Esophagus (tissue), 2 donors: ENCODE measurements around the gene ATRNL1. TPM values are rescaled to one million over a fixed set of nuclear protein-coding genes. Genes with fewer than 3 reads are reported as not detected.
"Not testable (repeated sequence)": the region's sequence is repeated elsewhere in the genome, so short reads cannot be mapped to it uniquely, and the experiment has no call there.

Experiments used
- H3K27ac ChIP-seq, 2 donors: one replicate each; pipeline ENCODE4 v1.5.1; 2013; ENCODE audit warnings: low read depth in 2 of 2, mild to moderate bottlenecking in 2 of 2, inconsistent platforms in 1 of 2, low read length in 1 of 2, moderate library complexity in 1 of 2
- H3K27me3 ChIP-seq, 2 donors: one replicate each; pipeline ENCODE4 v1.6.1; 2013; ENCODE audit warnings: low read length in 2 of 2, control low read depth in 1 of 2, mild to moderate bottlenecking in 1 of 2; ENCODE audit not compliant: insufficient read depth in 2 of 2, control insufficient read depth in 1 of 2
- H3K36me3 ChIP-seq, 2 donors: one replicate each; pipeline ENCODE4 v1.6.1; 2013; ENCODE audit warnings: low read length in 1 of 2; ENCODE audit not compliant: control insufficient read depth in 2 of 2, insufficient read depth in 2 of 2
- H3K4me1 ChIP-seq, 2 donors: one replicate each; pipeline ENCODE4 v1.6.1; 2013; ENCODE audit warnings: low read length in 1 of 2; ENCODE audit not compliant: control insufficient read depth in 2 of 2, insufficient read depth in 2 of 2
- H3K4me3 ChIP-seq, 2 donors: one replicate each; pipeline ENCODE4 v1.5.1; 2013; ENCODE audit warnings: low read length in 2 of 2, mild to moderate bottlenecking in 2 of 2, low read depth in 1 of 2, moderate library complexity in 1 of 2
- H3K9me3 ChIP-seq, 2 donors: one replicate each; pipeline ENCODE4 v1.6.1; 2013; ENCODE audit warnings: mild to moderate bottlenecking in 2 of 2, low read depth in 1 of 2, low read length in 1 of 2, moderate library complexity in 1 of 2; ENCODE audit not compliant: control insufficient read depth in 2 of 2, insufficient read depth in 1 of 2
- WGBS, 2 donors: extraction: QIAGEN DNeasy Blood & Tissue Kit; methylation state at CpG; one replicate each; pipeline ENCODE4 v1.1.7; 2013; 5-methylcytosine and 5-hydroxymethylcytosine counted together
- polyA plus RNA-seq, 2 donors: library from polyadenylated mRNA; stranded (reverse); fragments of 200-250 nt; gene quantifications; one replicate each; pipeline ENCODE4 v1.2.3, GENCODE V29; 2013
- donor health status: healthy with polysubstance abuse.
- donor health status: Bipolar disorder and iron deficiency.

Gene ATRNL1
- polyA plus RNA-seq, 2 donors, result 0.20 to 0.39 TPM

DNA sequence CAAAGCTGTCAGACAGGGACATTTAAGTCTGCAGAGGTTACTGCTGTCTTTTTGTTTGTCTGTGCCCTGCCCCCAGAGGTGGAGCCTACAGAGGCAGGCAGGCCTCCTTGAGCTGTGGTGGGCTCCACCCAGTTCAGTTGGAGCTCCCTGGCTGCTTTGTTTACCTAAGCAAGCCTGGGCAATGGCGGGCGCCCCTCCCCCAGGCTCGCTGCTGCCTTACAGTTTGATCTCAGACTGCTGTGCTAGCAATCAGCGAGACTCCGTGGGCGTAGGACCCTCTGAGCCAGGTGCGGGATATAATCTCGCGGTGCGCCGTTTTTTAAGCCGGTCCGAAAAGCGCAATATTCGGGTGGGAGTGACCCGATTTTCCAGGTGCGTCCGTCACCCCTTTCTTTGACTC lies 274.8 kb downstream of the ATRNL1 start:
- not testable (repeated sequence) for H3K27me3 ChIP-seq, H3K4me1 ChIP-seq, H3K27ac ChIP-seq, H3K4me3 ChIP-seq, H3K9me3 ChIP-seq, H3K36me3 ChIP-seq
- 88 to 91% methylated on average over 14 to 18 of the region's 18 CpGs for WGBS, 2 donors

DNA sequence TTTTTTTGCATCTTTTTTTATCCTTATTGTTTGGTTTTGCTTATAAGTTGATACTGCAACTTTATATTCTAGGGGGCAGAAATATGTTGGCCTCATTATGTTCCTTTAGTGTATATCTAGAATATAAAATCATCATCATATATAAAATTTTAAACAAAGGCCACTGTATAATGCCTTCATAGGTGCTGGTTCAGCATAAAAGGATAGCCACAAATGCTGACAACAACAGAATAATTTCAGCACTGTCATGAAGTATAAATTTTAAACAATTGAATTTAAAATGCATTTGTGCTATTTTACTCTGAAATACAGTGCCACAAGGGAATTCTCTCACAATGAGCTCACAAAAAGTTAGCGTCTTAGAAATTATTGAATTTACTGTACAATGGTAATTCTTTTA lies 285.9 kb downstream of the ATRNL1 start:
- Histone ChIP-seq H3K4me3 (no peak overlapping the region), H3K9me3 (peaks cover 0 to 2% of the 10 kb centered on the region in 2 donors), H3K27ac (no peak overlapping the region), H3K36me3 (no peaks in the 10 kb centered on the region), H3K4me1 (no peaks in the 10 kb centered on the region), H3K27me3 (no peaks in the 10 kb centered on the region)
- 93 to 94% methylated on average over 1 of the region's 1 CpG for WGBS, 2 donors

DNA sequence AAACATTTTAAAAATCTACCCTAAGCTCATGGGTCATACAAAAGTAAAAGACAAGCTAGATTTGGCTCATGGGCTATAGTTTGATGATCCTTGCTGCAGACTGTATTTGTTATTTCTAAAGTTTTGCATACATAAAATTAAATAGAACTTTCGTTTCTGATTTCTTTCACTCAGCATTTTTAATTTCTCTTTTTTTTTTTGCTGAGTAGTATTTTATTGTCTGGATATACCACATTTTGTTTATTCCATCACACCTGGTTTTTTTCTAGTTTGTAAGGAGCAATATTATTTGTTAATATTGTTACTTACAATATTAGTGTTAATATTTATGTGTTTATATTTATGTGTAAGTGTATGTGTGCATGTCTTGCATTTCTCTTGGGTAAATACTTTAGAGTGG lies 291.5 kb downstream of the ATRNL1 start:
- Histone ChIP-seq H3K27me3 (no peaks in the 10 kb centered on the region), H3K27ac (no peak overlapping the region), H3K4me1 (no peaks in the 10 kb centered on the region), H3K9me3 (no peaks in the 10 kb centered on the region), H3K4me3 (no peak overlapping the region), H3K36me3 (no peaks in the 10 kb centered on the region)
- WGBS, 2 donors, result 76 to 87% methylated on average over 1 of the region's 1 CpG

DNA sequence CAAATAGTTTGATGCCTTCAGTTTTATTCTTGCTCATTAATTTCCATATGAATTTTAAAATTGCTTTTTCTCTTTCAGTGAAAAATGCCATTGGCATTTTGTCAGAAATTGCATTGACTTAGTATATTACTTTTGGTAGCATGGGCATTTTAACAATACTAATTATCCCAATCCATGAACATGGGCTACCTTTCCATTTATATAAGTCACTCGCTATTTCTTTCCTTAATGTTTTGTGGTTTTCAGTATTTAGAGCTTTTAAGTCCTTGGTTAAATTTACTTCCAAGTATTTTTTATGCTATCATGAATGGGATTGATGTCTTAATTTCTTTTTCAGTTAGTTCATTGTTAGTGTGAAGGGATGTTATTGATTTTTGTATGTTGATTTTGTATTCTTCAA lies 297.4 kb downstream of the ATRNL1 start:
- Histone ChIP-seq H3K27me3 (no peaks in the 10 kb centered on the region), H3K4me3 (no peak overlapping the region), H3K9me3 (no peaks in the 10 kb centered on the region), H3K36me3 (no peaks in the 10 kb centered on the region), H3K4me1 (no peaks in the 10 kb centered on the region), H3K27ac (no peak overlapping the region)
- WGBS, 2 donors, result 86% methylated on average over 1 of the region's 1 CpG

DNA sequence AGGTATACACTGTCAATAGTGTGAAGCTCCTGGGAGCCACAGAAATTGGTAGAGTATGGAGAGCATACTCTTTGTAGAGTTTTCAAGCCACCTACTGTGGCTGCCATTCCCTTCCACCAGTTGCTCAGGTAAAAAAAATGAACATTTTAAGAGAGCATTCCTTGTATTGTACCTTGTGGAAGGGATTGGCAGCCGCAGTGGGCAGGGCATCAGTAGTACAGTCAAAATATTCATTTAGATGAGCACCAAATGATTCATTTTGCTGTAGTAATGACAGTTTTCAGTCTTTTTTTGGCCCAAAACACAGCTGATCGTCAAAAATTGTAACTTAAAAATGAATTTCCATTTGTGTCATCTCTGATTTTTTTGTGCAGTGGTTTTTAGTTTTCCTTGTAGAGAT lies 304.9 kb downstream of the ATRNL1 start:
- Histone ChIP-seq H3K4me1 (no peaks in the 10 kb centered on the region), H3K27ac (no peak overlapping the region), H3K36me3 (no peaks in the 10 kb centered on the region), H3K27me3 (no peaks in the 10 kb centered on the region), H3K9me3 (no peaks in the 10 kb centered on the region), H3K4me3 (no peak overlapping the region)
- 86 to 88% methylated on average over 2 of the region's 2 CpGs for WGBS, 2 donors

DNA sequence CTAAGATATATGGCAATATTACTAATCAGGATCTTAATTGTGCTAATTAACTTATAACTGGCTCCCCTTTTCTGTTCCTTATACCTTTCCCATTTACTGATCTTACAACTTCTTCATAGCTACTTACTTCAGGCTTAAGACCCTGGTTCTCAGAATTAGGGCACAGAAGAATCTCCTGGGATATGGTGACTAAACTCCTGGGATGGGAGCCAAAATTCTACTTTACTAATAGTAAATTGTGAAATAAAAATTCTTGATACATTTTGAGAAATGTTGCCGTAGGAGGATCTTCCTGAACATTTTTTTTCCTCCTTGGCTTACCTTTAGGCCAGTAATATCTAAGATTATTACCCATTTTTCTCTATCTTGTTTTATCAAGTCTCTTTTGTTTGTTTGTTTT lies 309.5 kb downstream of the ATRNL1 start:
- Histone ChIP-seq H3K9me3 (no peaks in the 10 kb centered on the region), H3K27ac (no peak overlapping the region), H3K27me3 (no peaks in the 10 kb centered on the region), H3K4me1 (no peaks in the 10 kb centered on the region), H3K36me3 (no peaks in the 10 kb centered on the region), H3K4me3 (no peak overlapping the region)
- 18 to 33% methylated on average over 1 of the region's 1 CpG for WGBS, 2 donors

DNA sequence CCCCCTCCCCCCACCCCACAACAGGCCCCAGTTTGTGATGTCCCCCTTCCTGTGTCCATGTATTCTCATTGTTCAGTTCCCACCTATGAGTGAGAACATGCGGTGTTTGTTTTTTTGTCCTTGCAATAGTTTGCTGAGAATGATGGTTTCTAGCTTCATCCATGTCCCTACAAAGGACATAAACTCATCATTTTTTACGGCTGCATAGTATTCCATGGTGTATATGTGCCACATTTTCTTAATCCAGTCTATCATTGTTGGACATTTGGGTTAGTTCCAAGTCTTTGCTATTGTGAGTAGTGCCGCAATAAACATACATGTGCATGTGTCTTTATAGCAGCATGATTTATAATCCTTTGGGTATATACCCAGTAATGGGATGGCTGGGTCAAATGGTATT lies 312.7 kb downstream of the ATRNL1 start:
- H3K4me1 ChIP-seq, H3K9me3 ChIP-seq, H3K27me3 ChIP-seq, H3K36me3 ChIP-seq, H3K4me3 ChIP-seq, H3K27ac ChIP-seq: not testable (repeated sequence)
- 72 to 90% methylated on average over 3 of the region's 3 CpGs for WGBS, 2 donors

DNA sequence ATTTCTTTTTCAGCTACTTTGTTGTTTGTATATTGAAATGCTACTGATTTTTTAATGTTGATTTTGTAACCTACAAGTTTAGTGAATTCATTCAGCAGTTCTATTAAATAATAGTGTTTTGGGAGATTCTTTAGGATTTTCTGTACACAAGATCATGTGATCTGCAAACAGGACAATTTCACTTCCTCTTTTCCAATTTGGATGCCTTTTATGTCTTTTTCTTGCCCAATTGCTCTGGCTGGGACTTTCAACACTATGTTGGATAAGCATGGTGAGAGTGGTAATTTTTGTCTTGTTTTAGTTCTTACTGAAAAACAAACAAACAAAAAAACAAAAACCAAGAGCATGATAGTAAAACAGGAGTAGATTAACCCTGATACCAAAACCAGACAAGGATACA lies 316.2 kb downstream of the ATRNL1 start:
- Histone ChIP-seq H3K27me3 (no peaks in the 10 kb centered on the region), H3K9me3 (no peaks in the 10 kb centered on the region), H3K27ac (no peak overlapping the region), H3K4me3 (no peak overlapping the region), H3K36me3 (no peaks in the 10 kb centered on the region), H3K4me1 (no peaks in the 10 kb centered on the region)

DNA sequence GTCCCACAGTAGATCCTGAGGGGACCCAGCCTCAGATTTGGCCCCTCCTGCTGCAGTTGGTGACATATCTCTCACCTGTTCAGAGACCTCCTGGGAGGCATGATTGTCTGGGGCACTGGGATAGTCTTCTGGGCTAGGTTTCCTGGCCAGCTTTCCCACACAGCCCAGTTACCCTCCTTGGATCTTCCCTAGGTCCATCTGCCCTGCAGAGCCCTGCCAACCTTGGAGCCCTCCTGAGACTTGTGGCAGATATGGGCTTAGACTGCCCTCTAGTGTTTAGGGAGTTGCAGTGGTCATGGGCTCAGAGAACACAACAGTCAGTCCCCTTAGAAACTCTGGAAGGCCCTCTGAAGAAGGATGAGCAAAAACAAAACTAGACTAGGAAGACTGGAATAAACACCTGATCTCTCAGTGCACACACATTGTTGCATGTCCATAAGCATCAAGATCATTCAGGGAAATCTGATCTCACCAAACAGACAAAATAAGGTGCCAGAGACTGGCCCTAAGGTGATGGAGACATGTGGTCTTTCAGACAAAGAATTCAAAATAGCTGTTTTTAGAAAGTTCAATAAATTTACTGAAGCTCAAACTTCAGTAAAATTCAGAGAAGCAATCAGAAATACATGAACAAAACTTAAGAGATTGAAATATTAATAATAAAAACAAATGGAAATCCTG lies 324.6 kb downstream of the ATRNL1 start:
- Histone ChIP-seq H3K36me3 (no peaks in the 10 kb centered on the region), H3K4me1 (no peaks in the 10 kb centered on the region), H3K27me3 (no peaks in the 10 kb centered on the region), H3K27ac (no peak overlapping the region), H3K9me3 (peaks cover 0 to 3% of the 10 kb centered on the region in 2 donors), H3K4me3 (no peak overlapping the region)

DNA sequence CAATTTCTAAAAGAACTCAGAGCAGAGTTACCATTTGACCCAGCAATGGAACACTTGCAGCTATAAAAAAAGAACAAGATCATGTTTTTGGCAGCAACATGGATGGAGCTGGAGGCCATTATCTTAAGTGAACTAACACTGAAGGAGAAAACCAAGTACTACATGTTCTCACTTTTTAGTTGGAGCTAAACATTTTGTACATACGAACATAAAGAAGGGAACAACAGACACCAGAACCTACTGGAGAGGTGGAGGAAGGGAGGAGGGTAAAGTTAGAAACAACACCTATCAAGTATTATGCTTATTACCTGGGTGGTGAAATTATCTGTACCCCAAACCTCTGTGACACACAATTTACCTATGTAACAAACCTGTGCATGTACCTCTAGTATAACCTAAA lies 329.5 kb downstream of the ATRNL1 start:
- no peaks in the 10 kb centered on the region for H3K27me3 ChIP-seq
- H3K4me3 ChIP-seq, result no peak overlapping the region
- H3K27ac ChIP-seq, result no peak overlapping the region
- peaks cover 0 to under 1% of the 10 kb centered on the region in 2 donors for H3K9me3 ChIP-seq
- no peaks in the 10 kb centered on the region for H3K4me1 ChIP-seq
- no peaks in the 10 kb centered on the region for H3K36me3 ChIP-seq
- 67 to 73% methylated on average over 1 of the region's 1 CpG for WGBS, 2 donors
